Caco-2 (cell line): ENCODE results near the gene CFAP221. TPM values are rescaled to one million over a fixed set of nuclear protein-coding genes. Genes with fewer than 3 reads are reported as not detected.

ENCODE experiments used
- BruUV-seq: library from RNA; stranded (reverse); fragments of 400-500 nt; replicated peaks from 2 replicates; lab custom pipeline; 2021; lab: Mats Ljungman, UMichigan
- CTCF ChIA-PET: fragments of 300-600 bp; sonication (Branson Sonifier 250); formaldehyde crosslinking; loops from one replicate; lab custom pipeline; 2022; ENCODE audit warnings: antibody characterized with exemption; lab: Charles Lee
- POLR2A ChIA-PET: fragments of 300-600 bp; sonication (Branson Sonifier 250); formaldehyde crosslinking; loops from one replicate; lab custom pipeline; 2022; ENCODE audit warnings: antibody characterized with exemption; lab: Charles Lee
- DNase-seq, 2 experiments: peaks; one replicate each; pipeline versions ENCODE4 v3.0.0 to v3.0.0-alpha.2; 2020 to 2022
- H3K27me3 ChIP-seq: replicated peaks from 2 replicates; pipeline ENCODE4 v1.6.0; 2011; ENCODE audit warnings: low read length; ENCODE audit not compliant: control insufficient read depth, insufficient read depth
- H3K36me3 ChIP-seq: 2 replicates; pipeline ENCODE4 v1.5.1; 2011; ENCODE audit warnings: low read length; ENCODE audit not compliant: control insufficient read depth, insufficient read depth
- H3K4me1 ChIP-seq: fragments of 250-450 bp; sonication (Bioruptor Pico); 2 replicates; pipeline ENCODE4 v1.5.1; 2020; ENCODE audit warnings: mild to moderate bottlenecking
- H3K4me3 ChIP-seq: 2 replicates; pipeline ENCODE4 v1.5.1; 2011; ENCODE audit warnings: low read depth, mild to moderate bottlenecking, control low read depth, low read length
- H3K9me3 ChIP-seq: fragments of 250-450 bp; sonication (Bioruptor Pico); 2 replicates; pipeline ENCODE4 v1.5.1; 2020; ENCODE audit warnings: mild to moderate bottlenecking, moderate library complexity
- H3K27ac Mint-ChIP-seq: one replicate; pipeline ENCODE4 v1.8.0; 2022; ENCODE audit warnings: mixed read lengths; ENCODE audit not compliant: unreplicated experiment
- H3K27me3 Mint-ChIP-seq: one replicate; pipeline ENCODE4 v1.8.0; 2022; ENCODE audit warnings: mixed read lengths; ENCODE audit not compliant: insufficient read depth, unreplicated experiment
- H3K36me3 Mint-ChIP-seq: one replicate; pipeline ENCODE4 v1.8.0; 2022; ENCODE audit warnings: mild to moderate bottlenecking, mixed read lengths; ENCODE audit not compliant: insufficient read depth, unreplicated experiment
- H3K4me1 Mint-ChIP-seq: one replicate; pipeline ENCODE4 v1.8.0; 2022; ENCODE audit warnings: low read depth, mixed read lengths; ENCODE audit not compliant: unreplicated experiment
- H3K4me3 Mint-ChIP-seq: one replicate; pipeline ENCODE4 v1.8.0; 2022; ENCODE audit warnings: mild to moderate bottlenecking, moderate library complexity, mixed read lengths; ENCODE audit not compliant: unreplicated experiment
- H3K9me3 Mint-ChIP-seq: one replicate; pipeline ENCODE4 v1.8.0; 2022; ENCODE audit warnings: mixed read lengths; ENCODE audit not compliant: unreplicated experiment
- intact Hi-C: fragments of 100-400 bp; cut with micrococcal nuclease; formaldehyde crosslinking; loops from one replicate; pipeline ENCODE4 v1.10.0; 2022; ENCODE audit not compliant: unreplicated experiment
- total RNA-seq: library from RNA; stranded (reverse); gene quantifications from 2 replicates; pipeline ENCODE4 v1.2.3, GENCODE V29; 2022
- TF ChIP-seq, protein P1 (sequence below), 2 experiments: fragments of 200-600 bp in 1 of 2; IDR thresholded peaks; 1 replicate in 1 of 2; 2 replicates in 1 of 2; pipeline versions ENCODE4 v1.5.1 to v1.8.0; 2011 to 2022; ENCODE audit warnings: antibody characterized with exemption in 1 of 2, control low read depth in 1 of 2, inconsistent platforms in 1 of 2, low read depth in 1 of 2, low read length in 1 of 2, mild to moderate bottlenecking in 1 of 2, moderate library complexity in 1 of 2; ENCODE audit not compliant: insufficient read depth in 1 of 2, severe bottlenecking in 1 of 2, unreplicated experiment in 1 of 2

Gene CFAP221
- total RNA-seq, 1 experiment from 2014 or later: not detected

GRCh38 chr2:119650846-119651370 lies 106.7 kb downstream of the CFAP221 start:
- H3K36me3 ChIP-seq: no peaks in the 10 kb centered on the region
- POLR2A ChIA-PET: interaction anchor here (0.7 to 1.4 kb wide), 2 partner anchors 28 to 142 kb away, joined by 3 to 8 read pairs; partner anchors contain the start of gene TMEM177
- H3K9me3 ChIP-seq: 0 out of 2 replicates have a peak, but pooled peaks cover 3% of the 10 kb centered on the region
- no peak for DNase-seq
- no peak overlapping the region for H3K27ac Mint-ChIP-seq
- BruUV-seq: no TSS peak
- H3K4me3 ChIP-seq: no peak overlapping the region
- no peaks in the 10 kb centered on the region for H3K4me1 Mint-ChIP-seq
- H3K27me3 ChIP-seq: peaks cover 1% of the 10 kb centered on the region; the same call in 1 of the 2 replicates
- CTCF ChIA-PET: interaction anchor here (0.5 kb wide), 1 partner anchor 71 kb away, joined by 3 read pairs; no protein-coding TSS in a partner anchor
- intact Hi-C loops: no loop called here
- TF ChIP-seq, protein P1, sequence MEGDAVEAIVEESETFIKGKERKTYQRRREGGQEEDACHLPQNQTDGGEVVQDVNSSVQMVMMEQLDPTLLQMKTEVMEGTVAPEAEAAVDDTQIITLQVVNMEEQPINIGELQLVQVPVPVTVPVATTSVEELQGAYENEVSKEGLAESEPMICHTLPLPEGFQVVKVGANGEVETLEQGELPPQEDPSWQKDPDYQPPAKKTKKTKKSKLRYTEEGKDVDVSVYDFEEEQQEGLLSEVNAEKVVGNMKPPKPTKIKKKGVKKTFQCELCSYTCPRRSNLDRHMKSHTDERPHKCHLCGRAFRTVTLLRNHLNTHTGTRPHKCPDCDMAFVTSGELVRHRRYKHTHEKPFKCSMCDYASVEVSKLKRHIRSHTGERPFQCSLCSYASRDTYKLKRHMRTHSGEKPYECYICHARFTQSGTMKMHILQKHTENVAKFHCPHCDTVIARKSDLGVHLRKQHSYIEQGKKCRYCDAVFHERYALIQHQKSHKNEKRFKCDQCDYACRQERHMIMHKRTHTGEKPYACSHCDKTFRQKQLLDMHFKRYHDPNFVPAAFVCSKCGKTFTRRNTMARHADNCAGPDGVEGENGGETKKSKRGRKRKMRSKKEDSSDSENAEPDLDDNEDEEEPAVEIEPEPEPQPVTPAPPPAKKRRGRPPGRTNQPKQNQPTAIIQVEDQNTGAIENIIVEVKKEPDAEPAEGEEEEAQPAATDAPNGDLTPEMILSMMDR (IDR thresholded peaks at IDR 0.05; ENCODE audit: insufficient read depth in 1 of 2, low read depth in 1 of 2, low read length in 1 of 2, severe bottlenecking in 1 of 2, unreplicated experiment in 1 of 2): no peak
- H3K27me3 Mint-ChIP-seq: peaks cover 13% of the 10 kb centered on the region
- no peaks in the 10 kb centered on the region for H3K36me3 Mint-ChIP-seq
- H3K4me1 ChIP-seq: no peaks in the 10 kb centered on the region
- no peaks in the 10 kb centered on the region for H3K9me3 Mint-ChIP-seq
- H3K4me3 Mint-ChIP-seq: no peak overlapping the region

GRCh38 chr2:119657466-119658145 lies 113.4 kb downstream of the CFAP221 start:
- Histone ChIP-seq H3K9me3 (no peaks in the 10 kb centered on the region), H3K27me3 (no peaks in the 10 kb centered on the region; the same call in 1 of the 2 replicates), H3K36me3 (no peaks in the 10 kb centered on the region), H3K4me1 (no peaks in the 10 kb centered on the region), H3K4me3 (no peak overlapping the region)
- intact Hi-C loops: no loop called here
- Mint-ChIP-seq H3K4me3 (no peak overlapping the region), H3K9me3 (no peaks in the 10 kb centered on the region), H3K4me1 (no peaks in the 10 kb centered on the region), H3K27ac (no peak overlapping the region), H3K27me3 (peaks cover 6% of the 10 kb centered on the region), H3K36me3 (no peaks in the 10 kb centered on the region)
- ChIA-PET POLR2A (no interaction called here), CTCF (interaction anchor here (0.6 to 0.7 kb wide), 3 partner anchors 7 to 691 kb away, joined by 3 to 6 read pairs (median 4); no protein-coding TSS in a partner anchor)
- TF ChIP-seq, protein P1 (IDR thresholded peaks at IDR 0.05; ENCODE audit: insufficient read depth in 1 of 2, low read depth in 1 of 2, low read length in 1 of 2, severe bottlenecking in 1 of 2, unreplicated experiment in 1 of 2): no peak
- BruUV-seq: no TSS peak
- no peak for DNase-seq

DNA sequence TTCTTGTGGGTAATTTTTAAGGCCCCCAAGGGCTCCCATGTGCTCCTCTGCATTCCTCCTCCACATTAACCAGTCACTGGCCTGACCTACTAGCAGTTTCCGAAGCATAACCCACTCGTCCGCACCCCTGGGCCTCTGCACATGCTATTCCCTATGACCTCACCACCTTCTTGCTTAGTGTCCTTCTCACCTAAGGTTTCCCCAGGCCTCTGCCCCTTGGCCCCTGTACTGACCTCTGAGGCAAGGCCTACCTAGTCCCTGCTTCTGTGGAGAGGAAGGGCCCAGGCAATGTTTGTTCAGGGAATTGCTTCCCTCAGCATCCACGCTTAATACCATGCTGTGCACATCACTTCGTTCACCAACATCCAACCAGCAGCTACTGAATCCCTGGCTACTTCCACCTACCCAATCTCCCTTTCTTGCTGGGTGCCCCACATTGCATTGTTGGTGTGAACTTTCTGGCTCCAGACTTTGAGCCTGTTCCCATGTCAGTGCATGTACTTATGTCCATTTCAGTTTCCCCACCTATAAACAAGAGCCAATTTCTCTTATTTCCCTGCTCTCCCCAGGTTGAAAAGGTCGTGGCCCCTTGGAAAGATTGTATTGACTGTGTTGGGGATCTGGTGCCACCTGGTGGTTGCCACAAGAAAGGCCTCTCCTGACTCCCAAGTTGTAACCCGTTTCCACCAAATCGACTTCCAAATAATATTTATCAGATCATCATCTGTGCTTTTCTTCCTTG lies 115.5 kb downstream of the CFAP221 start:
- no peaks in the 10 kb centered on the region for H3K36me3 ChIP-seq
- no peak overlapping the region for H3K4me3 ChIP-seq
- TF ChIP-seq, protein P1 (IDR thresholded peaks at IDR 0.05; ENCODE audit: insufficient read depth in 1 of 2, low read depth in 1 of 2, low read length in 1 of 2, severe bottlenecking in 1 of 2, unreplicated experiment in 1 of 2): peak; percentile 84 to 90
- no peaks in the 10 kb centered on the region; the same call in 1 of the 2 replicates for H3K9me3 ChIP-seq
- no peaks in the 10 kb centered on the region; the same call in 1 of the 2 replicates for H3K27me3 ChIP-seq
- H3K4me1 Mint-ChIP-seq: no peaks in the 10 kb centered on the region
- no TSS peak for BruUV-seq
- peaks cover 6% of the 10 kb centered on the region for H3K27me3 Mint-ChIP-seq
- no peaks in the 10 kb centered on the region for H3K4me1 ChIP-seq
- intact Hi-C loops: loop anchor here (1.0 to 5.0 kb wide), 4 partner anchors 18 to 647 kb away; no protein-coding TSS in a partner anchor
- ChIA-PET CTCF (interaction anchor here (1.3 kb wide), 1 partner anchor 142 kb away, joined by 3 read pairs; no protein-coding TSS in a partner anchor), POLR2A (no interaction called here)
- H3K36me3 Mint-ChIP-seq: no peaks in the 10 kb centered on the region
- no peaks in the 10 kb centered on the region for H3K9me3 Mint-ChIP-seq
- no peak overlapping the region for H3K27ac Mint-ChIP-seq
- H3K4me3 Mint-ChIP-seq: no peak overlapping the region
- DNase-seq: peak in 1 of 2 experiments; percentile 61
